Caco-2 (cell line): Measurements from ENCODE around the gene MKLN1. TPM values are rescaled to one million over a fixed set of nuclear protein-coding genes. Genes with fewer than 3 reads are reported as not detected.

Source experiments
- BruUV-seq: library from RNA; stranded (reverse); fragments of 400-500 nt; replicated peaks from 2 replicates; lab custom pipeline; 2021; lab: Mats Ljungman, UMichigan
- CTCF ChIA-PET: fragments of 300-600 bp; sonication (Branson Sonifier 250); formaldehyde crosslinking; loops from one replicate; lab custom pipeline; 2022; ENCODE audit warnings: antibody characterized with exemption; lab: Charles Lee
- POLR2A ChIA-PET: fragments of 300-600 bp; sonication (Branson Sonifier 250); formaldehyde crosslinking; loops from one replicate; lab custom pipeline; 2022; ENCODE audit warnings: antibody characterized with exemption; lab: Charles Lee
- DNase-seq, 2 experiments: peaks; one replicate each; pipeline versions ENCODE4 v3.0.0 to v3.0.0-alpha.2; 2020 to 2022
- H3K27me3 ChIP-seq: replicated peaks from 2 replicates; pipeline ENCODE4 v1.6.0; 2011; ENCODE audit warnings: low read length; ENCODE audit not compliant: control insufficient read depth, insufficient read depth
- H3K36me3 ChIP-seq: 2 replicates; pipeline ENCODE4 v1.5.1; 2011; ENCODE audit warnings: low read length; ENCODE audit not compliant: control insufficient read depth, insufficient read depth
- H3K4me1 ChIP-seq: fragments of 250-450 bp; sonication (Bioruptor Pico); 2 replicates; pipeline ENCODE4 v1.5.1; 2020; ENCODE audit warnings: mild to moderate bottlenecking
- H3K4me3 ChIP-seq: 2 replicates; pipeline ENCODE4 v1.5.1; 2011; ENCODE audit warnings: low read depth, mild to moderate bottlenecking, control low read depth, low read length
- H3K9me3 ChIP-seq: fragments of 250-450 bp; sonication (Bioruptor Pico); 2 replicates; pipeline ENCODE4 v1.5.1; 2020; ENCODE audit warnings: mild to moderate bottlenecking, moderate library complexity
- H3K27ac Mint-ChIP-seq: one replicate; pipeline ENCODE4 v1.8.0; 2022; ENCODE audit warnings: mixed read lengths; ENCODE audit not compliant: unreplicated experiment
- H3K27me3 Mint-ChIP-seq: one replicate; pipeline ENCODE4 v1.8.0; 2022; ENCODE audit warnings: mixed read lengths; ENCODE audit not compliant: insufficient read depth, unreplicated experiment
- H3K36me3 Mint-ChIP-seq: one replicate; pipeline ENCODE4 v1.8.0; 2022; ENCODE audit warnings: mild to moderate bottlenecking, mixed read lengths; ENCODE audit not compliant: insufficient read depth, unreplicated experiment
- H3K4me1 Mint-ChIP-seq: one replicate; pipeline ENCODE4 v1.8.0; 2022; ENCODE audit warnings: low read depth, mixed read lengths; ENCODE audit not compliant: unreplicated experiment
- H3K4me3 Mint-ChIP-seq: one replicate; pipeline ENCODE4 v1.8.0; 2022; ENCODE audit warnings: mild to moderate bottlenecking, moderate library complexity, mixed read lengths; ENCODE audit not compliant: unreplicated experiment
- H3K9me3 Mint-ChIP-seq: one replicate; pipeline ENCODE4 v1.8.0; 2022; ENCODE audit warnings: mixed read lengths; ENCODE audit not compliant: unreplicated experiment
- CTCF ChIP-seq, 2 experiments: fragments of 200-600 bp in 1 of 2; IDR thresholded peaks; 1 replicate in 1 of 2; 2 replicates in 1 of 2; pipeline versions ENCODE4 v1.5.1 to v1.8.0; 2011 to 2022; ENCODE audit warnings: antibody characterized with exemption in 1 of 2, control low read depth in 1 of 2, inconsistent platforms in 1 of 2, low read depth in 1 of 2, low read length in 1 of 2, mild to moderate bottlenecking in 1 of 2, moderate library complexity in 1 of 2; ENCODE audit not compliant: insufficient read depth in 1 of 2, severe bottlenecking in 1 of 2, unreplicated experiment in 1 of 2
- intact Hi-C: fragments of 100-400 bp; cut with micrococcal nuclease; formaldehyde crosslinking; loops from one replicate; pipeline ENCODE4 v1.10.0; 2022; ENCODE audit not compliant: unreplicated experiment
- total RNA-seq: library from RNA; stranded (reverse); gene quantifications from 2 replicates; pipeline ENCODE4 v1.2.3, GENCODE V29; 2022

The MKLN1 gene
- total RNA-seq, 1 experiment from 2014 or later = 55.6 TPM

DNA sequence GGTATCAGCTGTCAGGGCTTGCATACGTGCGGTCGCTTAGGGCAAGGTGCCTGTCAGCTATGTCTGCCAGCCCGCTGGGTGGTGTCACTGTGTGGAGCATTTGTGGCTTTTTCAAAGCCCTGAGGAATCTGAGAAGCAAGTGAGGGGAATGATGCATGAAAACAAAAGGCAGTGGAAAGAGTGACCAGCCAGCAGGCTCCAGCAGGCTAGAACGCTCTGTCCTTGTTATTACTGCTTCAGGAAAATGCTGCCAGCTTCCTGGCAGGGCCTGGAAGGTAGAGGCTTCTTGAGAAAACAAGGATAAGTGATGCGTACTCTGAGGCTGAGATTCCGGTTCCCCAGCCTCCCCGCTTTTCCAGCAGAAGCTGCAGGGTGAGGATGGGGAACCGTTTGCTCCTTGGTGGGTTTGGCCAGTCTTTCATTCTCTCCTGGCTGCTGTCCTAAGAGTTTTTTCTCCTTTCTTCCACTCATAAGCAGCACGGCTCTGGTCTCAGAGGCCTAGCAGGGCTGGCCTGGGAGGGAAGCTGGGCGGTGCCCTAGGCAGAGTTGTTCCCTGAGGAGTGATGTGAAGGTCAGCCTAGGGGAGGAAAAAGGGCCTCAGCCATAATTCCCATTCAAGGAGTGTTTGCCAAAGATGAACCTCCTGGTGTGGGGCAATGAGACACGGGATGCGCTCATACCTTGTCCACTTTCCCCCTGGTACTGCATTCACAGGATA, 42.8 kb upstream of the MKLN1 start:
- CTCF ChIA-PET = no interaction called here
- no peak for TF ChIP-seq CTCF (IDR thresholded peaks at IDR 0.05; ENCODE audit: insufficient read depth in 1 of 2, low read depth in 1 of 2, low read length in 1 of 2, severe bottlenecking in 1 of 2, unreplicated experiment in 1 of 2)
- Mint-ChIP-seq H3K4me1 (no peaks in the 10 kb centered on the region), H3K36me3 (no peaks in the 10 kb centered on the region), H3K27me3 (no peaks in the 10 kb centered on the region), H3K9me3 (no peaks in the 10 kb centered on the region), H3K4me3 (no peak overlapping the region), H3K27ac (no peak overlapping the region)
- no peak for DNase-seq
- Histone ChIP-seq H3K4me1 (no peaks in the 10 kb centered on the region), H3K27me3 (no peaks in the 10 kb centered on the region), H3K4me3 (no peak overlapping the region), H3K9me3 (no peaks in the 10 kb centered on the region), H3K36me3 (no peaks in the 10 kb centered on the region)
- POLR2A ChIA-PET = no interaction called here
- intact Hi-C loops = no loop called here
- BruUV-seq = no TSS peak

GRCh38 chr7:131285556-131285955, 42.1 kb upstream of the MKLN1 start:
- Mint-ChIP-seq H3K36me3 (no peaks in the 10 kb centered on the region), H3K9me3 (no peaks in the 10 kb centered on the region), H3K4me1 (no peaks in the 10 kb centered on the region), H3K27me3 (no peaks in the 10 kb centered on the region), H3K27ac (no peak overlapping the region), H3K4me3 (no peak overlapping the region)
- intact Hi-C loops = no loop called here
- no peak for DNase-seq
- Histone ChIP-seq H3K27me3 (no peaks in the 10 kb centered on the region), H3K36me3 (no peaks in the 10 kb centered on the region), H3K4me1 (no peaks in the 10 kb centered on the region), H3K9me3 (no peaks in the 10 kb centered on the region), H3K4me3 (no peak overlapping the region)
- ChIA-PET CTCF (no interaction called here), POLR2A (no interaction called here)
- TF ChIP-seq CTCF (IDR thresholded peaks at IDR 0.05; ENCODE audit: insufficient read depth in 1 of 2, low read depth in 1 of 2, low read length in 1 of 2, severe bottlenecking in 1 of 2, unreplicated experiment in 1 of 2) = no peak
- no TSS peak for BruUV-seq

GRCh38 chr7:131288450-131288849, 39.2 kb upstream of the MKLN1 start:
- no peaks in the 10 kb centered on the region for H3K4me1 Mint-ChIP-seq
- no peaks in the 10 kb centered on the region for H3K27me3 Mint-ChIP-seq
- no peak for DNase-seq
- POLR2A ChIA-PET = no interaction called here
- Histone ChIP-seq H3K36me3 (no peaks in the 10 kb centered on the region), H3K4me3 (no peak overlapping the region), H3K27me3 (no peaks in the 10 kb centered on the region), H3K9me3 (no peaks in the 10 kb centered on the region), H3K4me1 (no peaks in the 10 kb centered on the region)
- no peaks in the 10 kb centered on the region for H3K36me3 Mint-ChIP-seq
- H3K4me3 Mint-ChIP-seq = no peak overlapping the region
- BruUV-seq = no TSS peak
- TF ChIP-seq CTCF (IDR thresholded peaks at IDR 0.05; ENCODE audit: insufficient read depth in 1 of 2, low read depth in 1 of 2, low read length in 1 of 2, severe bottlenecking in 1 of 2, unreplicated experiment in 1 of 2) = no peak
- CTCF ChIA-PET = no interaction called here
- H3K27ac Mint-ChIP-seq = no peak overlapping the region
- intact Hi-C loops = no loop called here
- H3K9me3 Mint-ChIP-seq = no peaks in the 10 kb centered on the region
